Measurements from ENCODE around the gene YOD1. TPM values are rescaled to one million over a fixed set of nuclear protein-coding genes. Genes with fewer than 3 reads are reported as not detected.

The YOD1 gene
- total RNA-seq (2016; rRNA removed; fragmentation: Illumina TruSeq; extraction: Trizol) (9.1 and 14.1 TPM in 2 replicates), polyA plus RNA-seq (2011; rRNA removed) (2.5 and 3.4 TPM in 2 replicates), polyA minus RNA-seq (2011; rRNA and poly(A)+ RNA removed; ENCODE audit: low replicate concordance) (2.4 and 7.1 TPM in 2 replicates), Bru-seq, nascent RNA (percentile 94 among the genes with signal in this experiment), BruChase-seq, experiment 1, labeled RNA remaining after a 6-hour chase (percentile 92 among the genes with signal in this experiment), BruChase-seq, experiment 2, labeled RNA remaining after a 2-hour chase (percentile 97 among the genes with signal in this experiment)
- total RNA-seq (2016; cell fraction: cytosol; rRNA removed; fragmentation: Illumina TruSeq; extraction: Trizol; ENCODE audit: low read depth) = 0.91 and 1.1 TPM in 2 replicates
- 9.1 and 13.9 TPM in 2 replicates for total RNA-seq (2016; cell fraction: insoluble cytoplasmic fraction; rRNA removed; fragmentation: Illumina TruSeq; extraction: Trizol)
- total RNA-seq (2016; cell fraction: membrane; rRNA removed; fragmentation: Illumina TruSeq; extraction: Trizol) = 5.3 and 5.7 TPM in 2 replicates
- 14.7 and 16.3 TPM in 2 replicates for total RNA-seq (2016; cell fraction: nucleus; rRNA removed; fragmentation: Illumina TruSeq; extraction: Trizol)
- polyA plus RNA-seq (2011; cell fraction: cytosol; rRNA removed) = 1.1 and 1.7 TPM in 2 replicates
- 4.1 and 4.8 TPM in 2 replicates for polyA plus RNA-seq (2011; cell fraction: nucleus; rRNA removed)
- polyA plus RNA-seq (2012) = 3.9 and 4.9 TPM in 2 replicates
- 0.36 and 0.38 TPM in 2 replicates for polyA plus RNA-seq (2016; cell fraction: cytosol; fragmentation: Illumina TruSeq; extraction: Trizol; ENCODE audit: low read depth)
- polyA plus RNA-seq (2016; cell fraction: insoluble cytoplasmic fraction; fragmentation: Illumina TruSeq; extraction: Trizol; ENCODE audit: low read depth) = 9.5 and 10.5 TPM in 2 replicates
- 2.4 and 2.5 TPM in 2 replicates for polyA plus RNA-seq (2016; cell fraction: membrane; fragmentation: Illumina TruSeq; extraction: Trizol; ENCODE audit: low read depth)
- polyA plus RNA-seq (2016; cell fraction: nucleus; fragmentation: Illumina TruSeq; extraction: Trizol; ENCODE audit: insufficient read depth, low read depth) = 15.7 and 15.8 TPM in 2 replicates
- polyA minus RNA-seq (2011; cell fraction: cytosol; rRNA and poly(A)+ RNA removed) = 3.2 and 3.8 TPM in 2 replicates
- 16.9 and 21.2 TPM in 2 replicates for polyA minus RNA-seq (2011; cell fraction: nucleus; rRNA and poly(A)+ RNA removed)
- long read RNA-seq, experiment 1, full-length matches to known transcripts = 1 of 1 reads
- long read RNA-seq, experiment 1, partial matches to known transcripts = 0 of 1 reads
- long read RNA-seq, experiment 1, other reads (novel, unspliced or antisense) = 0 of 1 reads
- long read RNA-seq, experiment 2, full-length matches to known transcripts = 1 of 10 reads
- long read RNA-seq, experiment 2, partial matches to known transcripts = 0 of 10 reads
- long read RNA-seq, experiment 2, other reads (novel, unspliced or antisense) = 9 of 10 reads

- no TSS peak for BruUV-seq (replicated peaks)
- peak; percentile 70 for DNase-seq (ENCODE audit: low spot score)
- H3K4me3 ChIP-seq (replicated peaks in 1 of 3; ENCODE audit: insufficient read depth in 1 of 3, low read depth in 2 of 3, low read length in 3 of 3) = peak within 1 kb of the TSS; percentile 95 to 98 (median 96)
- CTCF ChIA-PET (ENCODE audit: low intra/inter-chr PET ratio, low total read pairs) = interaction anchor here (1.4 to 3.2 kb wide), 2 partner anchors 26 to 448 kb away, joined by 3 to 14 read pairs; no protein-coding TSS in a partner anchor
- in situ Hi-C loops (cut with HindIII; ENCODE audit: extremely low pct_ligation_motif_present, low pct_unique_long_range_greater_than_20kb) = no loop called here
- no peaks in the 10 kb centered on the region for H3K9me3 ChIP-seq (ENCODE audit: low read length)
- peak within 1 kb of the TSS; percentile 98 for H3K4me2 ChIP-seq (ENCODE audit: low read depth, low read length)
- FAIRE-seq = peak; percentile 70
- intact Hi-C loops (cut with micrococcal nuclease; ENCODE audit: unreplicated experiment) = loop anchor here (2.0 kb wide), 2 partner anchors 19 to 47 kb away; partner anchors contain the start of gene C1orf116
- H3K4me1 ChIP-seq (ENCODE audit: insufficient read depth, low read length) = peaks cover 48% of the 10 kb centered on the region
- H3K27ac ChIP-seq (ENCODE audit: extremely low read length, insufficient read depth, low read length) = peak within 1 kb of the TSS; percentile 90
- no peaks in the 10 kb centered on the region; the same call in 1 of the 2 replicates for H4K20me1 ChIP-seq (ENCODE audit: insufficient read depth, low read length)
- POLR2A ChIA-PET = interaction anchor here (2.0 kb wide), 1 partner anchor 19 kb away, joined by 6 read pairs; the partner anchor contains the start of gene C1orf116
- 1% methylated on average over 15 of the region's 15 CpGs for whole genome bisulfite sequencing (ENCODE audit: low lambda C conversion rate)
- H3K79me2 ChIP-seq (ENCODE audit: insufficient read depth, low read length) = peaks cover 40% of the 10 kb centered on the region
- H2AFZ ChIP-seq (ENCODE audit: low read length) = peak within 1 kb of the TSS; percentile 79
- H3K36me3 ChIP-seq (replicated peaks in 1 of 2; ENCODE audit: control insufficient read depth in 1 of 2, insufficient read depth in 2 of 2, low read length in 2 of 2) = peaks cover 0 to 10% of the 10 kb centered on the region in 2 experiments; a peak in 1 of 5 replicates
- peak within 1 kb of the TSS; percentile 94 for H3K9ac ChIP-seq (ENCODE audit: insufficient read depth, low read depth, low read length)
- ATAC-seq = peak; percentile 42
- no peaks in the 10 kb centered on the region; a peak in 1 of 5 replicates for H3K27me3 ChIP-seq (ENCODE audit: control insufficient read depth in 1 of 2, insufficient read depth in 2 of 2, low read length in 2 of 2)
- TF ChIP-seq RARG (CRISPR knock-in tag; IDR thresholded peaks at IDR 0.05; ENCODE audit: low read depth) (no peak), RFXANK (CRISPR knock-in tag; IDR thresholded peaks at IDR 0.05) (no peak), HOMEZ (CRISPR knock-in tag; IDR thresholded peaks at IDR 0.05; ENCODE audit: low read depth) (no peak), ARNT (IDR thresholded peaks at IDR 0.05) (no peak), BATF2 (CRISPR knock-in tag; IDR thresholded peaks at IDR 0.05) (no peak), ZBTB10 (CRISPR knock-in tag; IDR thresholded peaks at IDR 0.05; ENCODE audit: borderline replicate concordance) (no peak; the same call in 1 of the 2 replicates), SOX6 (IDR thresholded peaks at IDR 0.05) (no peak), SOX6 (CRISPR knock-in tag; IDR thresholded peaks at IDR 0.05) (no peak), CREB1 (IDR thresholded peaks at IDR 0.05) (0 out of 2 replicates have a peak, but pooled peaks have one; percentile 18), CREB1 (CRISPR knock-in tag; IDR thresholded peaks at IDR 0.05) (no peak; the same call in 1 of the 2 replicates), GMEB1 (CRISPR knock-in tag; IDR thresholded peaks at IDR 0.05; ENCODE audit: borderline replicate concordance) (no peak)
Observed at GRCh38 chr1:207051191-207051943, at the start of gene YOD1. YOD1 (minus strand) TSS chr1:207051208; CDS start chr1:207051030, 178 bp downstream.
